GM19372 (cell line): ENCODE results near the gene CTBP2.

ENCODE experiments used
- ATAC-seq: cut with Tn5 transposase; IDR thresholded peaks from one replicate; pipeline ENCODE4 v1.9.1; 2021; ENCODE audit warnings: mild to moderate bottlenecking, low read depth, moderate library complexity; ENCODE audit not compliant: unreplicated experiment

CTBP2 gene

DNA sequence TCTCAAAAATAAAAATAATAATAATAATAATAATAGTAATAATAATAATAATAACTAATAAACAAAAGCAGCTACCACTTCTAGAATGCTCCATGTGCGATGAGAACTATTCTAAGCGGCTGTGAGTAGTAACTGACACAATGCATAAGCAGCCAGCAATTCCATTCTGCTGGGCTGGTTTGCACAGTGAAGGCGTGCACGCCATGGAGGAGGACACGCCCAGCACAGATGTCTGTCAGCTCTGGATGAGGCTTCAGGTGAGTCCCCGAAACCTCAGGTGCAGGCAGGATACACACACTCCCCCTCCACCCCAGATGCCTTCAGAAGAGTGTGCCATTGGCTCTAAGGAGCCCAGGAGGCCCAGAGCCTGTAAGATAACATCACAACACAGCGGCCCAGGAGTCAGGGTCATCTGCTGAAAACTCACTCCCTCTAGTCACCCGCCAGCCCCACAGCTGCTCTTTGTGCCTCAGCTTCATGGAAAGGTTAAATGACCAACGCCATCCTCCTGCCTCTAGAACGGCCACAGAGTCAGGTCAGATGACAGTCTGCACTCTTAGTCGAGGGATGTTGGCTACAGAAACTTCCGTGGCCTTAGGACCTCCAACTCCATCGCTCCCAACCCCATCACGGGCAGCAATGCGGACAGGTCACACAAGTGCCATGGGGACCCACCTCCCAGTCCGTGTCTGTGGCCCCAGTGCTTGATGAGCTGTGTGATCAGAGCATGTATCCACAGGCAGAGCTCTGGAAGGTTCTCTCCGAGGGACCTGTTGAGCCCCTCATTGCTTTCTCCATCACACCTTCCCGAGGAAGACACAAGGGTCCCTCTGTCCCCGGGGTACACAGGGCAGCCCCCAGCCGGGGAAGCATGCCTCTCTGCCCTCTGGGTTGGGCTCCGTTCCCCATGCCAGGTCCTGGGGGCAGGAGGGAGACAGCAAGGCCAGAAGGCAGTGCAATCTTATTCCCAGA lies 103.9 kb downstream of the CTBP2 start:
- ATAC-seq: no peak

DNA sequence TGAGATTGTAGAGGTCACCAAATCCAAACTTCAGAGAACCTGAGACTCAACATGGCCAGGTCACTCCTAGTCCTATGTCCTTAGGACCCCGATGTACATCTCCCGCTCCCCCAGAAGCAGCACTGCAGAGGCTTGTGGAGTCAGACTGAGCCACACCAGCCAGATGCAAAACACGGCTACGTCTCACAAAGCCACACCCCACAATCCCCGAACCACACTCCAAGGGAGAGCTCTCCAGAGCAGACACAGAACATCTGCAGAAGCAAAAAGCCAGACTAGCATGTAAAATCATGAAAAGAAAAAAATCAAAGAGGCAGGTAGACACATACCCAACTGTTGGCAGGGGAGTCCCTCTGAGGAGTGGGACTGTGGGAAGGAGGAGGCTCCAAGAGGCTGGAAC lies 104.9 kb downstream of the CTBP2 start:
- no peak for ATAC-seq

DNA sequence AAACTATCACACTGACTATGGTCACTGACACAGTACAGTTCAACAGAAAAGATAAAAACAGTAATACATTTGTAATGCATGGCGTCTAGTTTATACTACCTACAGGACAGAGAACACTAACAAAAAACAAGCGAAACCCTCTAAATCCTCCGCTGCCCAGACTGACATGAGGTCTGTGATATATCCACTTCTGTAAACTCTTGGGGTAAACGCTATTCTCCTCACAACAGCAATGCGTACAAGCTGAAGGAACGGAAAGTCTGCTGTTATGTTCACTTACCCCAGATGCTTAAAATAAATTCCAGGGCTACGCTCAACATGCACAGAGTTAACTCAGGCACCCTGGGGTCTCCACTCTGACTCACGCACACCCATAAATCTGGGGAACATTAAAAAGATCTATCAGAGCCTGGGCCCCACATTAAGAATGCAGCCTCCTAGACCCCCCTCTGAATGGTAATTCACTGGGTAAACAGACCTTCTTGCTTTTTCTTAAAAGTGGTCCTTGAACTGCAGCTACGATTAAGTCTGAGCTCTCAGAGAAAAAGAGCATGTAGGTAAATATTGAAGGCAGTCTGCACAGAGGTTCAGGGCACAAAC lies 105.6 kb downstream of the CTBP2 start:
- ATAC-seq: no peak

DNA sequence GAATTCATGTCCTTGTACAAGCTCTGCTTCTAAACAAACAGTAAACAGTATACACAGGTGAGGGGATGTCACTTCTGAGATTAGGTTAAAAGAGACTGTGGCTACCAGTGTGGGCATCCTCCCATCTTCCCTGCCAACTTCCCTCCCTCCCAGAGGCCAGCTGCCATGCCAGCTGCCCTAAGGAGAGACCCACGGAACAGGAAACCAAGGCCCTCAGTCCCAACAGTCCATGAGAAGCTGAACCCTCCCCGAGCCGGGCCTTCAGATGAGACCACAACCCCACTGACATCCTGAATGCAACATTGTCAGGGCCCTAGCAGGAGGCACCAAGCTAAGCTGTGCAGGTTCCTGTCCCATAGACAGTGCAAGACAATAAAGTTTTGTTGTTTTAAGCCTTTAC lies 106.1 kb downstream of the CTBP2 start:
- no peak for ATAC-seq

DNA sequence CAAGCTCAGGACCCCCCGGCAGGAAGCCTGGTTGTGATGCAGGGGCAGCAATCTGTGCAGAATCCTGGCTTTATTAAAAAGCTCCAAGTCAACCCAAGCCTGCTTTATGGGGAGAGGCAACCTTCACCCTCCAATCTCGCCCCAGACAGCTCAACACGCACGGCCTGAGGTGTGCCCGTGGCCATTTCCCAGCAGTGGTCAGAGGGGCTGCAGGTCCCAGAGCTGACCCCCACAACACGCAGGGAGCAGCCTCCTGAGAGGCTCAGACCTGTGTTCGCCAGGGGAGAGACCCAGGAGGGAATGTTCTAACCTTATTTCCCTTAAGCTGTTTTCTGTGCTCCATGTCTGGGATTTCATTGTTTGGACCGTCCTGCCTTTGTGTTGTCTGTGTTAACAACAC lies 108.2 kb downstream of the CTBP2 start:
- ATAC-seq: no peak

DNA sequence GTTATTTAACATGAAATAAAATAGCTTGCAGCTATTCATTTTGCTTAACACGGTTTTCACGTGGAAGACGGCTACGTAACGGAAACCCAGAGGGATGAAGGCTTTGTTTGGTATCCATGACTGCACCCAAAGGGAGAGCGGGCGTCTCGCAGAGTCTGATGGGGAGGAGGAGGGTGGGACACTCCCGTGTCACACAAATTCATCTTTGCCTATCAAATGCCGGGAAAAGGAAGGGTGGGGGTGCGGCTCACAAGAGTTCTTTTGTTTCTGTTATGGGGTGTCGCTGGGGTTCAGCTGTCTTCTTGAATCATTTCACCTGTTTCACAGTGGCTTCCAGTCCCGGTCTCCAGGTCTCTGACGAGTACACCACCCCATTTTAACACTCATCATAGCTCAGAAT lies 110.0 kb downstream of the CTBP2 start:
- no peak for ATAC-seq

DNA sequence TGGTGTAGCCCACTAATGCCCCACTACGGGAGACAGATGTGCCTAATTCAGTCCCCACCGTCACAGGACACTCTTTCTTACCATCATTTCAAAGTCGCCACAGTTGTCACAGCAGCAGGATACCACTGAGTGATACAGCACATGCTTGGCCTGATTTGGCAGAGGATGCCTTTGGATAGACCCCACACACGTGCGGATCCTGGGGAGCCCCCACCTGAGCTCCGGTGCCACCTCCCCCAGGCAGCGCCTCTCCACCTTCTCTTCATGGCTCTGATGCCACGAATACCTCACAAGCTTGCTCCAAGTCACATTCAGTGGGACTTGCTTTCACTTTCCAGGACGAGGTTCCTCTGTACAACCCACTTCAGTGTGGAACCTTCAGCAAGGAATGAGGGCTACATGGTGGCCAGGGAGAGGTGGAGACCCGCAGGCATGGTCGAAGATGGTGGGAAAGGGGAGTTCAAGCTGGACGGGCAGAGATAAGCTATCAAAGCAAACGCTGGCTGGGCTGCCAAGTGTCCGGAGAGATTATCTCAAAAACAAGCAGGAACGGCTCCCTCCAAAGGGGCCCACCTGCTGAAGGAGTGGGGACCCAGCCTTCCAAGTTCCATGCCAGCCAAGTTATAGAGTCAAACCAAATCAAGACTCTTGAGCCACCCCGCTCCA lies 111.0 kb downstream of the CTBP2 start:
- ATAC-seq: no peak

DNA sequence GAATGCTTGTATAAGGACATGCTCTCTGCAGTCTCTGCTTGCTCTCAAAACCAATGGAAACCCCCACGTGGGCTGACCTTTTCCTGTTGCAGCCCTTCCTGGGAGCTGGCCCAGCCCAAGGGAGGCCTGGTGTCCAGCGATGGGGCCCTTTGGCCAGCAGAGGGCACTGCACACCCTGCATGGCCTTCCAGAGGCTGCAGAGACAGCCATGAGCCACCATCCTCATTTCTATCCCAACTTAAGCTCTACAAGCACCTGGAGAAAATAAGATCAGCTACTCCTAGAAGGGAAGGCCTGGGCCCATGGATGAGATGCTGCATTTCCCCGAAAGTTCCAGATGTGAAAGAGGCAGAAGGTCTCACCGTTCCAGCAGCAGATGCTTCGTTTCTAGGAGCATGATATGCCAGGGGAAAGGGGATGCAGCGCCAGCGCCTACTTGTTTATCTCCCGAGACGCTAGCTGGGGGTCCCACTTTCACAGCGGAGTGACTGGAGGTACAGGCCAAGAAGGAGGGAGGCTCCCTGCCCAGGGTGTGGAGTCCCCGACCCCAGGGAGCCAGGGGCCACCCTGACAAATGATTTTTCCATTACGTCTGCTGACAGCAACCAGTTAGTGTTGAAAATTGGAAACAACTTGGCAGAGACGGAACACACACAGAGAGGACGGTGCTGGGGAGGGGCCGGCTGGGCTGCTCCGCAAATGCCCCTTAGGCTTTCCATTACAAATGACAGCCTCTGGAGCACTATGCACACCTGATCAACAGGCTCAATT lies 112.1 kb downstream of the CTBP2 start:
- ATAC-seq: peak; percentile 87

DNA sequence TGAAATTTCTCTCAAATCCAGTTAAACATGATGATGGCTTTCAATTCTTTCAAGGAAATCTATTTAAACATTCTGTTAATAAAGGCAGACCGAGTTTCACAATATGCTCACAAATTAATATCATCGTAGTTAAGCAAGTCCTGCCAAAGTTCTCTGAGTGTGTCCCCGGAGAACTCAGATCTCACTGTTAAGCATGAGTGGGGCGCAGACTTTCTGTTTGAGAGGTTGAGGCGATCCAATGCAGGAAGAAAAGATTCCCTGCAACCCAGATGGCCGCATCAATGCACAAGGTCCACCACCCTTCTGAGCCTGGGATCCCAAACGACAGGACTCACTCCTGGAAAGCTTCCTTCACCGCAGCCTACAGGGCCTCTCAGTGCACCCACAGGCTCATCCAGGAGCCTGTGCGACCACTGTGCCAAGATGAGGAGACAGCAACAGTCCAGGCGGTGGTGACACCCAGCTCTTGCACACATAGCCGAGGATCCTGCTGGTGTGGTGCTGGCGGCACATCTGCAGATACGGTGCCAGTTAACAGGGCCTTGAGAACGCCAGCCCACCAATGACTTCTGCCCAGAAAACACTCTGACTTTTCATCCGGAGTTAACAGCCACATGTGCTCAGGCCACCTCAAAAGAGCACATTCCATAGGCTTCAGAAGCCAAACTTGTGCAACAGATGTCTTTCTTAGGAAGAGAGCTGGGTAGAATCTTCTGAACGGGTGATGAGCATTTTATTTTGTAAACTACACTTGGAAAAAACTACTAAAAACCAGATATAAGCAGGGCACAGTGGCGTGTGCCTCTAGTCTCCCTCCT lies 116.3 kb downstream of the CTBP2 start:
- no peak for ATAC-seq

DNA sequence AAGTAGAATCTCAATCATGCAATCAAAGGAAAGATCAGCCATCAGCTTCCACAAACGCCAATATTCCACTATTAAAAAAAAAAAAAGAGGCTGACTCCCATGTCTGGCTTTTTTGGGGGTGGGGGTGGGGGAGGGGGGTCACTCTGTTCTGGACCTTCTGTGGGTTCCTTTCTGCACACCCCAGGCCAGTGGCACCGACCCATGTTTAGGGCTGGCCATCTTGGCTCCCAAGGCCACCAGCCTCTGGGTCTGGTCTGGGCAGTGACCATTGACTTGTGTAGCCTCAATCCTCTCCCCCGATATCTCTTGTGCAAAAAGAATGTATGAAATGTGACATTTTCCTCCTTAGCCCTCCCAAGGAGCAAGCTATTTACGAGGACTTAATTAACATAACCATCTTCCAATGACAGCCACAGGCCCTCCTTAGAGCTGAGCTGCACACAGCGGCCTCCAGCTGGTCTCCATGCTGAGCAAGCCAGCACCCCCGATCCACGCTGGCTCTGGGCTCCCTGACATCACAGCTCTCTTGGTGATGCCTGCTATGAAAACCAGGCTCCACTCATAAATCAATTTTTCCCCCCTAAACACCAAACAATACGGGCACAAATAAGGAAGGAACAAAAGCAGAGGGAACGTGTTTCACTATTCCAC lies 118.4 kb downstream of the CTBP2 start:
- no peak for ATAC-seq

DNA sequence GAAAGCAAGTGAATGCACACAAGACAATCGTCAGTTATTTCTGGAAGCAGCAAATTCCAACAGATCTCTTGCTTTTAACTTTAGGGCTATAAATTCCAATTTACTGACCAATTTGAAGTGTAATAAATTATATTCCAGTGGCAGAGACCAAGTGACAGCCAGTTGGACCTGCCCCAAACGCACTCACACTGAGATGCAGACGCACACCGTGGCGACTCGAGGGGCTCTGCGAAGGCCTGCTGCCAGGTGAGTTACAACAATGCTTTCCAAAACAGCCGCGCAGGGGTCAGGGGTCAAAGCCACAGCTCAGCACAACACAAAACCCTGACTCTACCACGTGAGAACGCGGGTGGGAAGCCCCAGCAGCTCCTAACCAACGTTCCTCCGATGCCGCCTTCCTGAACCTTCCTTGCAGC lies 121.0 kb downstream of the CTBP2 start:
- no peak for ATAC-seq

DNA sequence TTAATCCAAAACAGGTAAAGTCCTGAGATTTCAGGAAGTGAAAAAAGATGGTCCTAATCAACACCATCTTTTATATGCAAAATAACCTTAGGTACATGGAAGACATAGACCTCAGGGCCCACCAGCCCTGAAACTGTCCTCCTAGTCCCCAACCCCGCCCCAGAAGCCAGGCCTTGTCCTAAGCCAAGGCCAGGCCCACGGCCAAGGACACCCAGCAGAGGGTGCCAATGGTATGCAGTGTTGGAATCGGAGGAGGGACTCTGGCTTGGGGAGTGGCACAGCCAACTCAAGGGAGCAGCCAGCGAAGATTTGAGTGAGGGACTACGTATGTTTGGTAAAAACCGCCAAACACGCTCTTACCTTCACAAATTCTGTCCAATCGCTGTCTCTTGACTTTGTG lies 121.7 kb downstream of the CTBP2 start:
- no peak for ATAC-seq

DNA sequence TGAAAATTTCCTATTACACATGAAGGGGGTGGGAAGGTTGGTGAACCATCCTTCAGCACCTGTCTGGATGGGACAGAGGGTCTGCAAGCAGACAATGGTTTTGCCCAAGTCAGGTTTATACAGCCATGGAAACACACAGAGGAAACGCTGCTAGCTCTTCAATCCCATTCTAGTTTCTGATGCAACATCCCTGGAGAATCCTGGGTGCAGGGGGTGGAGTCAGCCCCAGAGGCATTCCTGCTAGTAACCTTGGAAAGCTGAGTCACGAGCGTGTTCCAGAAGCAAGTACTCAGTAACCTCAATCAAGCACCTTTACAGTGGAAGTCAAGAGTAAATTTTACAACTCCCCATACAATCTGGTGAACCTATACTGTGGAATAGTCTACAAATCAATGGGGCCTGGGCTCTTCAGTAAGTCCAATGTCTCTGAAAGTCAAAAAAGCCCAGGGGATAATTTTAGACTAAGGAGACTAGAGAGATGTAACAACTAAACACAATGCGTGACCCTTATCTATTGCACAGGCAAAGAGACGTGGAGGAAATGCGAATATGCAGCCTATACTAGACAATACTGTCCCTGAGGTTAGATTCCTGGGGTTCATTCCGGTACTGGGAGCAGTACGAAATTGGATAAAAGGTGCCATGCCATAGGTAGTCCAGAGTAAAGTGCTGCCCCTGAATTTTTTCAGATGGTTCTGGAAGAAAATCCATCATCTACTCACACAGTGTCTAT lies 123.1 kb downstream of the CTBP2 start:
- no peak for ATAC-seq

DNA sequence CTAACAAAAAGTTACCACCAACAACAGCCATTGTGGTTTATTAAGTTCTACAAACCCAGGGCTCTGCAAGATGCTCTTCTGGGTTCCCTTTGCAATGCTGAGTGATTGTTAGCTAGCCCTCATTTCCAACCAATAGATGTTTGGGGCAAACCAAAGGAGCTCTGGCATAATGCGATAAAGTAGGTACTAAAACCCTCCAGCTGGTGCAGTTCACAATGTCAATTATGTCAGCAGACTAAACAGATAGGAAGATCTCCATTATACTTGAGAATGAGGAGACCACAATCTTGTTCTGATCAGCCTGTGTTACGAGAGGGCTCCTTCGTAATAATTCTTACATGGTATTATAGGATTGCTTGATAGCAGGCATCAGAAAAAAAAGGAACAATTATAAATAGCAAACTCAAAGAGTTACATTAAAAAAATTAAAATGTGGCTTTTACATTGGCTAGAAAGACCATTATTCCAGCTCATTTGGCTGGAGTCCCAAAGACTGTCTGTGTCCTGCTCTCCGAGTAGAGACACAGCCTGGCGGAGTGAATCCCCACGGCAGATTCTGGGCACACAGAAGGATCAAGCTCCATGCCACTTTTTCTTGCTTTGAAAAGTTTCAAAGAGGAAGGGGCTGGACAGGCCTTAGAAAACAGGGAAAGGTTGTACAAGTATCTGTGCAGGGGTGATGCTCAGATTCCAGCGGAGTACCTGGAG lies 124.6 kb downstream of the CTBP2 start:
- no peak for ATAC-seq

DNA sequence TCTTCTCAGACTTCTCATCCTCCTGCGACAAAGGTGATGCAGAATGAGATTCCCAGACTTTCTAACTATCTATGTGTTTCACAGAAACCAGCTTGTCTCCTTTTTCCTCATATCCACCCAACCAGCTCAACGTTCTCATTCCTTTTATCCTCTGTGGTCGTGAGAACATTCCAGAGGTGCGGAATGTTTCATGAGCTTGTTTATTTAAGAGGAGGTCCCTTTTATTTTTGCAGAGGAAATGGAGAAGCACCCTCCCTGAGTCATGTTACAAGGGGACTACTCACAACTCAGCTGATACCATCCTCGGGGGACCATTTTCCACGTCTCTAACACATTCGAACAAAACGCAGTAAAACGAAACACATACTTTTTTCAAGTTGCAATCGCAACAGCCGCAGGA lies 125.2 kb downstream of the CTBP2 start:
- no peak for ATAC-seq

DNA sequence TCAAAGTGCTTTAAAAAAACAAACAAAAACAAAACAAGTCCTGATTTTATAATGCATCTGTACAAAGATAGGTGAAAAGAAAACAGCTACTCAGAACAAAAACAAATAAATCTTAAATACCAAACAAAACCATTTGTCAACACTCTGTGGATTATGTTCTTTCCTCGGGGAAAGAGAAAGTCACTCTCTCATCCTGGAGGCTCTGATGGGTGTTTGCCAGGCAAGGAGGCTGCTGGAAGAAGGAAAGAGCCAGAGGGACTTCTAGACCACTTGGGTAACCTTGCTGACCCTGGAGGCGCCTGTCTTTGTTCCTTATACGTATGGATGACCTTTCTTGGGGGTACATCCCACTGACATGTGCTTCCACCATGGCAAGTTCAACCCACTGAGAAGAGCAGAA lies 125.7 kb downstream of the CTBP2 start:
- no peak for ATAC-seq

DNA sequence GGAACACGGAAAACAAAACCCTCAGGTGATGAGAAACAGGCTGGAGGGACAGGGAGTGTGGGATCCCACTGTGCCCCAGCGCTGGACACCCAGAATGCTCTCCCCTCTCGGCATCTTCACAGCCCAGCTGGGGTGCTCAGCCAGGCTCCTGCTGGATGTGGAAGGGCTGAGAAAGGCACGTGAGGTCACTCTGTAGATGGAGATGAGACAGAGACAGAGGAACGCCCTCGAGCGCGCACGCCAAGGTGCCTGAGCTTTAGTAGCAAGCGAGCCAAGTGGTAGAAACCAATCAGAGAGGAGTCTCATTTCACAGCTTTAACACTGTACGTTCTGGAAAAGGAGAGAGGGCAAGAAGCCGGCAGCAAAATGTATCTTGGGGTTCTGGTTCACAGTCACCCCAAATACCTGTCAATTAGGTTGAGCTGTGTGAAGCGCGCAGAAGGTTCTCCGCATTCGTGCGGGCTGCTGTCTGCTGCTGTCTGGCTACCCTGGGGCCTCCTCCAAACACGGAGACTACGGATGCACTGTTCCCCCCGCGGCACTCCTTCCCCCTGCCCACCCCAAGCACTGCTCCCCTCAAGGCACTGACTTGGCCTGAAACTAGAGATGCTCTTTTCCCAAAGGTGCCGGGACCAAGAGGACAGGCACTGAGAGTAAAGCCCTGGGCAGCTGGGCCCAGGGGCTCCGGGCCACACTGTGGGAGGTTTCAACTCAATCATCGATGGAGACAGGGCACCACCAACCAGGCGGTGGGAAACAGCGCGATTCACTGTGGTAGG lies 127.0 kb downstream of the CTBP2 start:
- ATAC-seq: no peak
